Mucosa of rectum (tissue), 2 donors: Measurements from ENCODE around the gene RUNX1.
"Not testable (repeated sequence)": the region's sequence is repeated elsewhere in the genome, so short reads cannot be mapped to it uniquely, and the experiment has no call there.

Experiments used
- H3K27ac ChIP-seq, 2 donors: one replicate each; pipeline ENCODE4 v1.7.0; 2013; ENCODE audit warnings: inconsistent platforms in 2 of 2, low read depth in 2 of 2, low read length in 2 of 2
- H3K27me3 ChIP-seq, 2 donors: one replicate each; pipeline ENCODE4 v1.7.0; 2013; ENCODE audit warnings: low read length in 2 of 2; ENCODE audit not compliant: control insufficient read depth in 2 of 2, insufficient read depth in 2 of 2
- H3K36me3 ChIP-seq, 2 donors: one replicate each; pipeline ENCODE4 v1.7.0; 2013; ENCODE audit warnings: low read length in 2 of 2; ENCODE audit not compliant: control insufficient read depth in 2 of 2, insufficient read depth in 2 of 2
- H3K4me1 ChIP-seq, 2 donors: one replicate each; pipeline ENCODE4 v1.7.0; 2013; ENCODE audit warnings: low read length in 2 of 2, mild to moderate bottlenecking in 1 of 2; ENCODE audit not compliant: control insufficient read depth in 2 of 2, insufficient read depth in 2 of 2
- H3K4me3 ChIP-seq, 2 donors: one replicate each; pipeline ENCODE4 v1.7.0; 2013; ENCODE audit warnings: low read length in 2 of 2
- H3K9ac ChIP-seq, 2 donors: one replicate each; pipeline ENCODE4 v1.7.0; 2013; ENCODE audit warnings: low read length in 2 of 2, low read depth in 1 of 2, mild to moderate bottlenecking in 1 of 2
- H3K9me3 ChIP-seq, 2 donors: one replicate each; pipeline ENCODE4 v1.7.0; 2013; ENCODE audit warnings: low read length in 2 of 2; ENCODE audit not compliant: control insufficient read depth in 2 of 2
- donor health status: healthy.
- donor health status: Normal muscosa, but diverticular disease.

The RUNX1 gene

DNA sequence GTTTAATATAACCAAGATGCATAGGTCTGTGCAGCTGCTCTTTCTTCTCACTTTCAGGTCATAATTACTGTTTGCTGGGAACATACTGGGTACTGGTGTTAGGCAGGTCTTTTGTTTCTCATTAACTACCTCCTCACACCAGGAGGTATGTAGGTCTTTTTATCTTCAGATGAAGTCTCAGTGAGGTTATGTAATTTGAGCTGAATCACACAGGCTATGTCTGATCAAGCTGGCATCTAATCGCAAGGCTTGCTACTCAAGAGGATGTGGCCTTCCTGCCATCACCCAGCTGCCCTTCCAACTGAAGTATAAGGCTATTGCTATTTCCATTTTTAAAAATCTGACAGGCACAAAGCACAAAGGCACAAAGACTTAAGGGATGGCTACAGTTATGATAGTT lies 96.4 kb downstream of the RUNX1 start:
- Histone ChIP-seq H3K9me3 (no peaks in the 10 kb centered on the region), H3K4me3 (no peak overlapping the region), H3K27ac (no peak overlapping the region), H3K36me3 (no peaks in the 10 kb centered on the region), H3K9ac (no peak overlapping the region), H3K27me3 (no peaks in the 10 kb centered on the region), H3K4me1 (peaks cover 0 to 3% of the 10 kb centered on the region in 2 donors)

DNA sequence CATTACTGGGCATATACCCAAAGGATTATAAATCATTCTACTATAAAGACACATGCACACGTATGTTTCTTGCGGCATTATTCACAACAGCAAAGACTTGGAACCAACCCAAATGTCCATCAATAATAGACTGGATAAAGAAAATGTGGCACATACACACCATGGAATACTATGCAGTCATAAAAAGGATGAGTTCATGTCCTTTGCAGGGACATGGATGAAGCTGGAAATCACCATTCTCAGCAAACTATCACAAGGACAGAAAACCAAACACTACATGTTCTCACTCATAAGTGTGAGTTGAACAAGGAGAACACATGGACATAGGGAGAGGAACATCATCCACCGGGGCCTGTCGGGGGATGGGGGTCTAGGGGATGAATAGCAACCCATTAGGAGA lies 97.2 kb downstream of the RUNX1 start:
- H3K27ac ChIP-seq, H3K4me3 ChIP-seq, H3K9me3 ChIP-seq, H3K4me1 ChIP-seq, H3K36me3 ChIP-seq, H3K9ac ChIP-seq, H3K27me3 ChIP-seq: not testable (repeated sequence)

GRCh38 chr21:34950980-34951379 lies 98.1 kb downstream of the RUNX1 start:
- Histone ChIP-seq H3K9me3 (no peaks in the 10 kb centered on the region), H3K4me3 (no peak overlapping the region), H3K36me3 (no peaks in the 10 kb centered on the region), H3K4me1 (peaks cover 0 to 3% of the 10 kb centered on the region in 2 donors), H3K9ac (no peak overlapping the region), H3K27ac (no peak overlapping the region), H3K27me3 (no peaks in the 10 kb centered on the region)

DNA sequence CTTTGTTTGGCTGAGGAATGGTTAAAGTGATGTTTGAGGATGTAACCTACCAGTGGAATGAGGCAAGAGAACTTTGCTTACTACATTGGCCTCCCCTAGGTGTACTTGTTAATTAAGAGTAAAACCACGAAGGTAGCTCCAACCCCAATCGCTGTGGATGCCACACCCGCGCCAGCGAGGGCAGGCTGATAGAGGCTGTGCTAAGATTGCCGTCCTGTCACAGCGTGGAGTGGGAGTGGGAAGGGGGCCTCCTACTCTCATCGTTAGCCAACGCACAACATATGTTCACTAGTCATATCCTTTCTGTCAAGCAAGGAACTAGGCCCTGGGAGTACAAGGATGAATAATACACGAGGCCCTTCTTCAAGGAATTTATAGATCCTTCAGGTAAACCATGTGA lies 99.6 kb downstream of the RUNX1 start:
- Histone ChIP-seq H3K27me3 (no peaks in the 10 kb centered on the region), H3K9ac (no peak overlapping the region), H3K4me1 (peaks cover 0 to 3% of the 10 kb centered on the region in 2 donors), H3K36me3 (no peaks in the 10 kb centered on the region), H3K9me3 (no peaks in the 10 kb centered on the region), H3K4me3 (no peak overlapping the region), H3K27ac (no peak overlapping the region)

DNA sequence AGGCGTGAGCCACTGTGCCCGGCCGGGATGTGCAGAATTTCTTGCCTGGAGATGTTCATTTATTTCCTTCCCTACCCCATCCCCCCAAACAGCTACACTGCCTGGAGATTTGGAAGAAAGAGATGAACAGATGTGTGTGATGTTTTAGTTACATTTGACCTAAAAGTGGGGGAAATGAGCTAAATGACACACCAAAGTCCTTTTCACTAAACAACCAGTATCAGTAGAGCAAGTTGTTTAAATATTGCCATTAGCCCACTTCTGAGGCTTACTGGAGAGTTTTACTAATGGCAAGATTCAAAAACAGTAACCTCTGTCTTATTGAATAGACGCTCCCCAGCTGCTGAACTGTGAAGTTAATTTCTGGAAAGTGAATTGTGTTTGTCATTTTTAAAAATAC lies 100.1 kb downstream of the RUNX1 start:
- no peaks in the 10 kb centered on the region for H3K27me3 ChIP-seq
- H3K27ac ChIP-seq, result no peak overlapping the region
- no peak overlapping the region for H3K4me3 ChIP-seq
- no peak overlapping the region for H3K9ac ChIP-seq
- H3K9me3 ChIP-seq, result no peaks in the 10 kb centered on the region
- no peaks in the 10 kb centered on the region for H3K36me3 ChIP-seq
- H3K4me1 ChIP-seq, result peaks cover 0 to 3% of the 10 kb centered on the region in 2 donors

DNA sequence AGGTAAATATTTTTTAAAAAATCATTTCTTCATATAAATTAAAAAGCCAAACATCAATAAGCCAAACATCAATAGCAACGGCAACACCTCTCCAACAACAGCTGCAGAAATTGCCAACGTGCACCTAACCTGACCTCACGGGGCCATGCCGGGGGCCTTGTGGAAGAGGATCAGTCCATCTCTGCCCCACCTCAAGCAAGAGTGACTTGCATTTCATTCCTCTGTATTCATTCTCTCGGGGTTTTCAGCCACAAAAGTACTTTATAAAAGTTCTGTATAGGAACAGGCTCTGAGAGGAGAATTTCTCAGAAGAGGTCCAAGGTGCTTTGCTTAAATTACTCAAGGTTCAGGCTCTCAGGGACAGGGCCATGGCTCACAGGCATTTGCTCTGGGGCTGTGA lies 100.9 kb downstream of the RUNX1 start:
- Histone ChIP-seq H3K9ac (no peak overlapping the region), H3K36me3 (no peaks in the 10 kb centered on the region)

GRCh38 chr21:34946916-34947534 lies 102.1 kb downstream of the RUNX1 start:
- no peak overlapping the region for H3K9ac ChIP-seq
- H3K4me3 ChIP-seq, result no peak overlapping the region
- no peaks in the 10 kb centered on the region for H3K9me3 ChIP-seq
- no peak overlapping the region for H3K27ac ChIP-seq
- H3K36me3 ChIP-seq, result no peaks in the 10 kb centered on the region
- no peaks in the 10 kb centered on the region for H3K27me3 ChIP-seq
- peaks cover 0 to 3% of the 10 kb centered on the region in 2 donors for H3K4me1 ChIP-seq

More for the DNA sequence above, 100.9 kb downstream of the RUNX1 start:
- H3K4me1 ChIP-seq, result peaks cover 0 to 3% of the 10 kb centered on the region in 2 donors
- H3K27me3 ChIP-seq, result no peaks in the 10 kb centered on the region
- no peak overlapping the region for H3K27ac ChIP-seq
- no peaks in the 10 kb centered on the region for H3K9me3 ChIP-seq
- H3K4me3 ChIP-seq, result no peak overlapping the region

DNA sequence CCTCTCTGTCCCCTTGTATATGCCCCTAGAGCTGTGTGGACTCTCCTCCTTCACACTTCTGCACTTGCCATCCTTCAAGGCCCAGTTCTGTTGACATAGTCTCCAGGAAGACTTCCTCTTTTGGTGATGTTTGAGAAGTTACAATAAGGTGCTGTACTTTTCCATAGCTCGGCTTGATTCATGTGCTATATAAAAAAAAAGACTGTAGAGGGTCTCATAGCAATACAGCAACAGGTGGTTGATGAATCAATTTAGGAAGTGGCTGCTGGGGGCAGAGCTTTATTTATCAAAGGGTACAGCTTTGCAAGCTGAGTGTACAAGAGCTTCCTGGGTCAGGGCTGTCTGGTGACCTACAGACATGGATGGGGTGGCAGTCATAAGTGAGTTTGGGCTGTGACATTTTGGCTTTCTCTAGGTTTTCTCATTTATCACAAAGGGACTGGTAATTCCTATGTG lies 102.7 kb downstream of the RUNX1 start:
- Histone ChIP-seq H3K27me3 (no peaks in the 10 kb centered on the region), H3K4me1 (peaks cover 0 to 3% of the 10 kb centered on the region in 2 donors), H3K4me3 (no peak overlapping the region), H3K9me3 (no peaks in the 10 kb centered on the region), H3K27ac (no peak overlapping the region), H3K36me3 (no peaks in the 10 kb centered on the region), H3K9ac (no peak overlapping the region)

GRCh38 chr21:34945288-34945687 lies 103.8 kb downstream of the RUNX1 start:
- no peaks in the 10 kb centered on the region for H3K9me3 ChIP-seq
- H3K27me3 ChIP-seq, result no peaks in the 10 kb centered on the region
- H3K9ac ChIP-seq, result no peak overlapping the region
- no peak overlapping the region for H3K27ac ChIP-seq
- no peaks in the 10 kb centered on the region for H3K36me3 ChIP-seq
- H3K4me3 ChIP-seq, result no peak overlapping the region
- peaks cover 0 to 3% of the 10 kb centered on the region in 2 donors for H3K4me1 ChIP-seq

- H3K27me3 ChIP-seq, result no peaks in the 10 kb centered on the region
- H3K4me3 ChIP-seq, result no peak overlapping the region
- no peak overlapping the region for H3K27ac ChIP-seq
- H3K36me3 ChIP-seq, result no peaks in the 10 kb centered on the region
- no peaks in the 10 kb centered on the region for H3K9me3 ChIP-seq
- H3K9ac ChIP-seq, result no peak overlapping the region
- peaks cover 0 to 1% of the 10 kb centered on the region in 2 donors for H3K4me1 ChIP-seq
Measured at GRCh38 chr21:34944015-34944755, 104.9 kb downstream of the RUNX1 start.
